ENCODE data around the gene PCDH15. TPM values are rescaled to one million over a fixed set of nuclear protein-coding genes. Genes with fewer than 3 reads are reported as not detected.

The PCDH15 gene
- total RNA-seq, 1 experiment from 2014 or later = 0.61 TPM

GRCh38 chr10:54622017-54622416 lies 179.0 kb downstream of the PCDH15 start:
- no peak overlapping the region for H4K5ac ChIP-seq (ENCODE audit: insufficient read length, low read depth, low read length)
- H3K79me1 ChIP-seq (ENCODE audit: insufficient read depth, low read depth, low read length, poor library complexity, severe bottlenecking) = no peaks in the 10 kb centered on the region
- H4K8ac ChIP-seq (replicated peaks; ENCODE audit: insufficient read length, low read depth, low read length) = no peak overlapping the region
- H4K91ac ChIP-seq (ENCODE audit: insufficient read length, low read depth, low read length) = no peak overlapping the region
- H3K18ac ChIP-seq (ENCODE audit: insufficient read length, low read depth, low read length) = no peak overlapping the region
- no peaks in the 10 kb centered on the region for H3K9me3 ChIP-seq (ENCODE audit: control insufficient read depth, low read depth, low read length)
- no peaks in the 10 kb centered on the region for H3K4me1 ChIP-seq (ENCODE audit: insufficient read depth, low read length)
- no peak overlapping the region for H3K4ac ChIP-seq (ENCODE audit: low read depth, low read length)
- no peaks in the 10 kb centered on the region for H3K4me1 Mint-ChIP-seq
- H2BK5ac ChIP-seq (ENCODE audit: insufficient read length, low read length) = no peak overlapping the region
- H4K20me1 ChIP-seq (ENCODE audit: control insufficient read depth, insufficient read depth, insufficient read length) = no peaks in the 10 kb centered on the region
- H3K9ac ChIP-seq (ENCODE audit: extremely low read depth, insufficient read length, low read length) = no peak overlapping the region
- H2BK120ac ChIP-seq (ENCODE audit: low read depth, low read length, poor library complexity, severe bottlenecking) = no peak overlapping the region
- H2AFZ ChIP-seq (ENCODE audit: low read length) = no peak overlapping the region
- no peak overlapping the region for H2BK12ac ChIP-seq (ENCODE audit: insufficient read length, low read depth, low read length)
- H3K4me3 Mint-ChIP-seq = no peak overlapping the region
- no peak overlapping the region for H3K23ac ChIP-seq (ENCODE audit: insufficient read length, low read depth, low read length)
- H3K79me2 ChIP-seq (ENCODE audit: insufficient read depth, low read length) = no peaks in the 10 kb centered on the region
- no peak overlapping the region for H2AK5ac ChIP-seq (ENCODE audit: insufficient read length, low read length)
- H2BK20ac ChIP-seq (ENCODE audit: low read depth, low read length, poor library complexity, severe bottlenecking) = no peak overlapping the region
- peaks cover 0 to 9% (median 2%) of the 10 kb centered on the region in 3 experiments; a peak in 2 of 7 replicates for H3K36me3 Mint-ChIP-seq (ENCODE audit: insufficient read depth in 1 of 3, low read depth in 3 of 3)
- TF ChIP-seq CTCF (conservative IDR thresholded peaks at IDR 0.05) = no peak
- DNase-seq = no peak
- no peak overlapping the region for H3K27ac Mint-ChIP-seq
- H3K4me2 ChIP-seq (ENCODE audit: insufficient read depth, insufficient read length, low read length) = no peak overlapping the region
- H3K9me3 Mint-ChIP-seq = peaks cover 10 to 14% of the 10 kb centered on the region in 2 experiments
- no peak overlapping the region for H3K27ac ChIP-seq (ENCODE audit: insufficient read length, low read depth, low read length)
- H3K23me2 ChIP-seq (ENCODE audit: insufficient read length, low read depth, low read length, poor library complexity, severe bottlenecking) = no peaks in the 10 kb centered on the region
- H3T11ph ChIP-seq (ENCODE audit: low read length) = no peak overlapping the region
- H3K56ac ChIP-seq (ENCODE audit: insufficient read length, low read depth, low read length) = no peak overlapping the region
- no peak overlapping the region for H2BK15ac ChIP-seq (ENCODE audit: low read depth, low read length)
- no peaks in the 10 kb centered on the region for H3K27me3 ChIP-seq (ENCODE audit: insufficient read depth, low read length)
- H3K14ac ChIP-seq (ENCODE audit: insufficient read depth, low read length) = no peak overlapping the region
- H3K27me3 Mint-ChIP-seq (ENCODE audit: low read depth) = no peaks in the 10 kb centered on the region
- whole genome bisulfite sequencing (ENCODE audit: extremely low coverage, insufficient read length, low lambda C conversion rate) = no CpG with 5 or more reads among the region's 3 CpGs

Measured in H9 (cell line).